OCI-LY1 (cell line): ENCODE measurements around the gene UST.

ENCODE experiments used
- H2AFZ ChIP-seq: fragments of 200-600 bp; sonication (generic), shearing (Covaris generic); 2 replicates; pipeline ENCODE4 v1.6.0; 2014; ENCODE audit warnings: antibody characterized with exemption, mild to moderate bottlenecking, low read length
- H3F3A ChIP-seq: fragments of 200-600 bp; sonication (generic), shearing (Covaris generic); 2 replicates; pipeline ENCODE4 v1.6.0; 2014; ENCODE audit warnings: mild to moderate bottlenecking, antibody characterized with exemption, low read length, moderate library complexity; ENCODE audit not compliant: insufficient read depth
- H3K27ac ChIP-seq: fragments of 200-600 bp; sonication (generic); 2 replicates; pipeline ENCODE4 v1.5.1; 2014; ENCODE audit warnings: low read length, mixed run types, mild to moderate bottlenecking, low read depth; ENCODE audit not compliant: poor library complexity, severe bottlenecking
- H3K27me3 ChIP-seq: fragments of 200-600 bp; sonication (generic); 2 replicates; pipeline ENCODE4 v1.6.0; 2014; ENCODE audit warnings: antibody characterized with exemption, mild to moderate bottlenecking, low read length, moderate library complexity; ENCODE audit not compliant: insufficient read depth
- H3K36me3 ChIP-seq: fragments of 200-600 bp; sonication (generic); 2 replicates; pipeline ENCODE4 v1.6.1; 2014; ENCODE audit warnings: mild to moderate bottlenecking, antibody characterized with exemption, low read length, moderate library complexity, mixed read lengths; ENCODE audit not compliant: insufficient read depth
- H3K4me1 ChIP-seq: fragments of 200-600 bp; sonication (generic); 2 replicates; pipeline ENCODE4 v1.5.1; 2014; ENCODE audit warnings: mild to moderate bottlenecking, low read length, moderate library complexity; ENCODE audit not compliant: insufficient read depth, severe bottlenecking
- H3K4me2 ChIP-seq: fragments of 200-600 bp; sonication (generic), shearing (Covaris generic); 2 replicates; pipeline ENCODE4 v1.6.1; 2014; ENCODE audit warnings: low read length
- H3K4me3 ChIP-seq: fragments of 200-600 bp; sonication (generic); 2 replicates; pipeline ENCODE4 v1.5.1; 2014; ENCODE audit warnings: low read length, low read depth, mild to moderate bottlenecking, mixed read lengths; ENCODE audit not compliant: poor library complexity, severe bottlenecking
- H3K79me2 ChIP-seq: fragments of 200-600 bp; shearing (Covaris generic); 2 replicates; pipeline ENCODE4 v1.6.1; 2016; ENCODE audit warnings: mixed run types, low read length, mixed read lengths; ENCODE audit not compliant: insufficient read depth
- H3K9ac ChIP-seq: fragments of 200-600 bp; sonication (generic), shearing (Covaris generic); 2 replicates; pipeline ENCODE4 v1.6.1; 2014; ENCODE audit warnings: mild to moderate bottlenecking, low read length, mixed read lengths
- H3K9me2 ChIP-seq: fragments of 200-600 bp; sonication (generic), shearing (Covaris generic); 2 replicates; pipeline ENCODE4 v1.6.1; 2014; ENCODE audit warnings: low read depth, mild to moderate bottlenecking, low read length, mixed read lengths
- H3K9me3 ChIP-seq: fragments of 200-600 bp; shearing (Covaris generic); 2 replicates; pipeline ENCODE4 v1.6.1; 2014; ENCODE audit warnings: low read length, mixed read lengths
- H4K20me1 ChIP-seq: fragments of 200-600 bp; sonication (generic), shearing (Covaris generic); 2 replicates; pipeline ENCODE4 v1.6.0; 2016; ENCODE audit warnings: mild to moderate bottlenecking, low read length; ENCODE audit not compliant: insufficient read depth
- CTCF ChIP-seq: fragments of 200-600 bp; sonication (generic), shearing (Covaris generic); IDR thresholded peaks from 2 replicates; pipeline ENCODE4 v1.5.1; 2017; ENCODE audit warnings: mild to moderate bottlenecking, antibody characterized with exemption, low read length, moderate library complexity, mixed read lengths
- EZH2 ChIP-seq: fragments of 200-600 bp; sonication (generic), shearing (Covaris generic); IDR thresholded peaks from 2 replicates; pipeline ENCODE4 v1.8.0; 2017; ENCODE audit warnings: borderline replicate concordance, mixed run types, mild to moderate bottlenecking, antibody characterized with exemption, low read length, moderate library complexity, mixed read lengths

The UST gene

GRCh38 chr6:149015535-149016525 lies 269.0 kb downstream of the UST start:
- Histone ChIP-seq H3K79me2 (no peaks in the 10 kb centered on the region), H4K20me1 (no peaks in the 10 kb centered on the region), H3K4me2 (no peak overlapping the region), H3K36me3 (no peaks in the 10 kb centered on the region), H3K9me2 (no peaks in the 10 kb centered on the region), H2AFZ (no peak overlapping the region), H3K27me3 (0 out of 2 replicates have a peak, but pooled peaks cover 1% of the 10 kb centered on the region), H3K9ac (no peak overlapping the region), H3K27ac (no peak overlapping the region), H3K4me1 (no peaks in the 10 kb centered on the region), H3K9me3 (no peaks in the 10 kb centered on the region), H3F3A (no peaks in the 10 kb centered on the region), H3K4me3 (no peak overlapping the region)
- TF ChIP-seq EZH2 (no peak), CTCF (no peak)

- Histone ChIP-seq H4K20me1 (no peaks in the 10 kb centered on the region), H3K36me3 (no peaks in the 10 kb centered on the region), H3K27ac (no peak overlapping the region), H3K9me2 (no peaks in the 10 kb centered on the region), H3K4me1 (no peaks in the 10 kb centered on the region), H3K9ac (no peak overlapping the region), H3K9me3 (no peaks in the 10 kb centered on the region), H3K4me3 (no peak overlapping the region), H2AFZ (no peak overlapping the region), H3K27me3 (0 out of 2 replicates have a peak, but pooled peaks cover 3% of the 10 kb centered on the region), H3K79me2 (no peaks in the 10 kb centered on the region), H3K4me2 (no peak overlapping the region), H3F3A (no peaks in the 10 kb centered on the region)
- TF ChIP-seq CTCF (no peak), EZH2 (no peak)
Measured at GRCh38 chr6:149016716-149017115, 269.9 kb downstream of the UST start.

DNA sequence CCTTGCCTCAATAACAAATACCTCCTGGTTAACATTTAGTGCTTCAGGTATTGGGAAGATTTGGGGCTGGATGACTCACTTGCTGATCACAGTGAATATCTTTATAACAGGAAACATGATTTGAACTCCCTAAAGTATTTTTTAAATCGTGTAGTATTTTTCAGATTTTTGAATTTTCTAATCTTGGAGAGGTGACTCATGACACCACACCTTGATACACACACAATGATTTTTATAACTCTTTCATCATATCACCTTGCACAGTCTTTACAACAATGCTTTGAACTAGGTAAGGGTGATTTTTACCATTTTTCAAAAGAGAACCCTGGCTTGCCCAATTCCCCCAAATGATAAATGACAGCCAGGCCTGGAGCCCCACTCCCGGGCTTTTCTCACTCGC lies 273.5 kb downstream of the UST start:
- Histone ChIP-seq H3K4me1 (no peaks in the 10 kb centered on the region), H2AFZ (no peak overlapping the region), H3K27ac (no peak overlapping the region), H3K9me2 (no peaks in the 10 kb centered on the region), H3K36me3 (no peaks in the 10 kb centered on the region), H3K4me3 (no peak overlapping the region), H3K27me3 (0 out of 2 replicates have a peak, but pooled peaks cover 3% of the 10 kb centered on the region), H3K79me2 (no peaks in the 10 kb centered on the region), H3K9ac (no peak overlapping the region), H4K20me1 (no peaks in the 10 kb centered on the region), H3K9me3 (no peaks in the 10 kb centered on the region), H3F3A (no peaks in the 10 kb centered on the region), H3K4me2 (no peak overlapping the region)
- TF ChIP-seq EZH2 (no peak), CTCF (no peak)
